GM12874 (cell line): ENCODE data around the gene LRP5.

Experiments used
- CTCF ChIP-seq: IDR thresholded peaks from 2 replicates; pipeline ENCODE4 v1.5.1; 2011; ENCODE audit warnings: low read depth, mild to moderate bottlenecking, control low read depth, low read length, moderate library complexity; ENCODE audit not compliant: insufficient read depth

The LRP5 gene

GRCh38 chr11:68436162-68436888, 123.9 kb downstream of the LRP5 start:
- TF ChIP-seq CTCF: no peak

GRCh38 chr11:68436985-68437926, 124.9 kb downstream of the LRP5 start:
- TF ChIP-seq CTCF: no peak

- no peak for TF ChIP-seq CTCF
These were observed 125.7 kb downstream of the LRP5 start for GRCh38 chr11:68437927-68438657.

- no peak for TF ChIP-seq CTCF
These were observed 126.4 kb downstream of the LRP5 start for GRCh38 chr11:68438658-68439259.

- no peak for TF ChIP-seq CTCF
These were observed 127.1 kb downstream of the LRP5 start for GRCh38 chr11:68439355-68440065.

GRCh38 chr11:68440224-68440623, 127.8 kb downstream of the LRP5 start:
- no peak for TF ChIP-seq CTCF
